ENCODE results near the gene HOXA11. TPM values are rescaled to one million over a fixed set of nuclear protein-coding genes. Genes with fewer than 3 reads are reported as not detected.

Gene HOXA11
- polyA plus RNA-seq, 1 donor from 2014 or later = not detected

DNA sequence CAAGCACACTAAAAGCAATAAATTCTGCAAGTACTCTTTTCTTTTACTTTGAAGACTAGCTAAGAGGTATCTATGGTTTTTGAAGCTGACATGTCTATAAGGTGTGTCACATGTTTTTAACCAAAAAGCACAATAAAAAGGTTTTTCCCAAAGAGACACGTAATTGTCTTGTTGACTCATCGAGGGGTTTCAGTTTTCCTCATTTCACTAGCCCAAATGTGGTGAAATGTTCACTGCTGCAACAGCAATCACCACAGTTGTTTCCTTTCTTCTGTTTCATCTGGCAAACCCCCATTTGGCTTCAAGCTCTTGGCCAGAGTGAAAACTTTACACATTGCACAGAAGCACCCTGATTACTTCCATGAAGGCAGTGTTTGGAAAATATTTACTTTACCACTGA lies 50.6 kb downstream of the HOXA11 start:
- H4K20me1 ChIP-seq (ENCODE audit: insufficient read depth) = no peaks in the 10 kb centered on the region
- TF ChIP-seq EZH2 (IDR thresholded peaks at IDR 0.05; ENCODE audit: borderline replicate concordance, insufficient read depth, low read length, poor library complexity, severe bottlenecking) (no peak), MXI1 (conservative IDR thresholded peaks at IDR 0.05; ENCODE audit: poor library complexity, severe bottlenecking) (no peak), EP300 (conservative IDR thresholded peaks at IDR 0.05; ENCODE audit: poor library complexity, severe bottlenecking) (no peak), RAD21 (conservative IDR thresholded peaks at IDR 0.05) (no peak), POLR2AphosphoS5 (IDR thresholded peaks at IDR 0.05) (no peak), SMC3 (conservative IDR thresholded peaks at IDR 0.05; ENCODE audit: poor library complexity) (no peak), TAF1 (IDR thresholded peaks at IDR 0.05; ENCODE audit: low read depth) (no peak)
- TF ChIP-seq, protein P1, sequence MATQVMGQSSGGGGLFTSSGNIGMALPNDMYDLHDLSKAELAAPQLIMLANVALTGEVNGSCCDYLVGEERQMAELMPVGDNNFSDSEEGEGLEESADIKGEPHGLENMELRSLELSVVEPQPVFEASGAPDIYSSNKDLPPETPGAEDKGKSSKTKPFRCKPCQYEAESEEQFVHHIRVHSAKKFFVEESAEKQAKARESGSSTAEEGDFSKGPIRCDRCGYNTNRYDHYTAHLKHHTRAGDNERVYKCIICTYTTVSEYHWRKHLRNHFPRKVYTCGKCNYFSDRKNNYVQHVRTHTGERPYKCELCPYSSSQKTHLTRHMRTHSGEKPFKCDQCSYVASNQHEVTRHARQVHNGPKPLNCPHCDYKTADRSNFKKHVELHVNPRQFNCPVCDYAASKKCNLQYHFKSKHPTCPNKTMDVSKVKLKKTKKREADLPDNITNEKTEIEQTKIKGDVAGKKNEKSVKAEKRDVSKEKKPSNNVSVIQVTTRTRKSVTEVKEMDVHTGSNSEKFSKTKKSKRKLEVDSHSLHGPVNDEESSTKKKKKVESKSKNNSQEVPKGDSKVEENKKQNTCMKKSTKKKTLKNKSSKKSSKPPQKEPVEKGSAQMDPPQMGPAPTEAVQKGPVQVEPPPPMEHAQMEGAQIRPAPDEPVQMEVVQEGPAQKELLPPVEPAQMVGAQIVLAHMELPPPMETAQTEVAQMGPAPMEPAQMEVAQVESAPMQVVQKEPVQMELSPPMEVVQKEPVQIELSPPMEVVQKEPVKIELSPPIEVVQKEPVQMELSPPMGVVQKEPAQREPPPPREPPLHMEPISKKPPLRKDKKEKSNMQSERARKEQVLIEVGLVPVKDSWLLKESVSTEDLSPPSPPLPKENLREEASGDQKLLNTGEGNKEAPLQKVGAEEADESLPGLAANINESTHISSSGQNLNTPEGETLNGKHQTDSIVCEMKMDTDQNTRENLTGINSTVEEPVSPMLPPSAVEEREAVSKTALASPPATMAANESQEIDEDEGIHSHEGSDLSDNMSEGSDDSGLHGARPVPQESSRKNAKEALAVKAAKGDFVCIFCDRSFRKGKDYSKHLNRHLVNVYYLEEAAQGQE (IDR thresholded peaks at IDR 0.05; ENCODE audit: borderline replicate concordance) = no peak
- TF ChIP-seq, protein P2, sequence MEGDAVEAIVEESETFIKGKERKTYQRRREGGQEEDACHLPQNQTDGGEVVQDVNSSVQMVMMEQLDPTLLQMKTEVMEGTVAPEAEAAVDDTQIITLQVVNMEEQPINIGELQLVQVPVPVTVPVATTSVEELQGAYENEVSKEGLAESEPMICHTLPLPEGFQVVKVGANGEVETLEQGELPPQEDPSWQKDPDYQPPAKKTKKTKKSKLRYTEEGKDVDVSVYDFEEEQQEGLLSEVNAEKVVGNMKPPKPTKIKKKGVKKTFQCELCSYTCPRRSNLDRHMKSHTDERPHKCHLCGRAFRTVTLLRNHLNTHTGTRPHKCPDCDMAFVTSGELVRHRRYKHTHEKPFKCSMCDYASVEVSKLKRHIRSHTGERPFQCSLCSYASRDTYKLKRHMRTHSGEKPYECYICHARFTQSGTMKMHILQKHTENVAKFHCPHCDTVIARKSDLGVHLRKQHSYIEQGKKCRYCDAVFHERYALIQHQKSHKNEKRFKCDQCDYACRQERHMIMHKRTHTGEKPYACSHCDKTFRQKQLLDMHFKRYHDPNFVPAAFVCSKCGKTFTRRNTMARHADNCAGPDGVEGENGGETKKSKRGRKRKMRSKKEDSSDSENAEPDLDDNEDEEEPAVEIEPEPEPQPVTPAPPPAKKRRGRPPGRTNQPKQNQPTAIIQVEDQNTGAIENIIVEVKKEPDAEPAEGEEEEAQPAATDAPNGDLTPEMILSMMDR (IDR thresholded peaks at IDR 0.05; ENCODE audit: poor library complexity, severe bottlenecking) = no peak
- H3F3A ChIP-seq (ENCODE audit: insufficient read depth, low read length, poor library complexity, severe bottlenecking) = no peaks in the 10 kb centered on the region
- no peak overlapping the region for H3K27ac ChIP-seq (ENCODE audit: low read length)
- H3K9me3 ChIP-seq (ENCODE audit: low read length) = peaks cover 10% of the 10 kb centered on the region
- no peaks in the 10 kb centered on the region for H3K36me3 ChIP-seq (ENCODE audit: insufficient read depth, low read length)
- H3K27me3 ChIP-seq (ENCODE audit: insufficient read depth, low read depth, low read length) = peaks cover 98% of the 10 kb centered on the region
- no peak overlapping the region for H2AFZ ChIP-seq (ENCODE audit: low read depth, low read length)
- no peaks in the 10 kb centered on the region for H3K79me2 ChIP-seq (replicated peaks; ENCODE audit: insufficient read depth, low read length)
- no peak overlapping the region for H3K4me2 ChIP-seq (ENCODE audit: low read length)
- H3K9ac ChIP-seq (ENCODE audit: low read length) = no peak overlapping the region
- H3K9me2 ChIP-seq (ENCODE audit: insufficient read depth, low read length) = no peaks in the 10 kb centered on the region
- no peak overlapping the region for H3K4me3 ChIP-seq (ENCODE audit: low read length)

DNA sequence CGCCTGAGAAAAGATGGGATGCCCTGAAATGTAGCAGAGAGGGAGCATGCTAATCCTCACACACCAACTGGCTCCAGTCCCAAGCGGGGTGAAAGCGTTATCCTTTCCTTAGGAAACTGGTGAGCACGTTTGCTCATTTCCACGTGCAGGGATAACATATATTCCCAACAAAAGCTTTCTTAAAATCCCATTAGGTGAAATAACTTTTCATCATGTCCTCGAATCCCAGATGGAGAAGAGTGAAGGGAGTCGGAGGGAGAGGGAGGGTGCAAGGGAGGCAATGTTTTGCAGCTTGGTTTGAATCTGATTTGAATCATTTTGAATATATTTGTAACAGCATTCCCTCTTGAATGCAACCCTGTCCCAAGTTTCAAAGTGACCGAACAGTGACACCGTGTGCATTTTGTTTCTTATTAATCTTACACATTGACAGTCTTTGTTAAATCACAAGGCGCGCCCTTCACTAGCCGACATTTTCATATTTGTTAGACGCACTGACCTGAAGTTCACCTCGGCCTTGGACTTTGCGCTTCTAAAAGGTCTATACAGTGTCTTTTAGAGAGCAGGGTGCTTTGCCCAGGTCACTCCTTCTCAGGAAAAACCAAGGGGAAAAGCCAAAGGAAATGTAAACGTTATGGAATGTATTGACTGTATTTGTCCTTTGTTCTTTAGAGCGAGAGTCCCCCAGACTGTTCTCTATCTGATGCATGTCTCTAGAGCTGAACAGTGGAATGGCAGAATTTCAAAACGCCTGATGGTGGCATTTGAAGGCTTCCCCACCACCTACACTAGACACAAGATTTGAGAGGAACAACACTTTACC lies 51.4 kb downstream of the HOXA11 start:
- Histone ChIP-seq H3K27ac (ENCODE audit: low read length) (no peak overlapping the region), H3K4me3 (ENCODE audit: low read length) (no peak overlapping the region), H3K9me2 (ENCODE audit: insufficient read depth, low read length) (no peaks in the 10 kb centered on the region), H2AFZ (ENCODE audit: low read depth, low read length) (no peak overlapping the region), H3K9ac (ENCODE audit: low read length) (no peak overlapping the region), H3F3A (ENCODE audit: insufficient read depth, low read length, poor library complexity, severe bottlenecking) (no peaks in the 10 kb centered on the region), H3K9me3 (ENCODE audit: low read length) (peaks cover 16% of the 10 kb centered on the region), H3K4me2 (ENCODE audit: low read length) (no peak overlapping the region), H3K36me3 (ENCODE audit: insufficient read depth, low read length) (no peaks in the 10 kb centered on the region), H3K27me3 (ENCODE audit: insufficient read depth, low read depth, low read length) (peaks cover 98% of the 10 kb centered on the region), H3K79me2 (replicated peaks; ENCODE audit: insufficient read depth, low read length) (no peaks in the 10 kb centered on the region), H4K20me1 (ENCODE audit: insufficient read depth) (no peaks in the 10 kb centered on the region)
- no peak for TF ChIP-seq EZH2 (IDR thresholded peaks at IDR 0.05; ENCODE audit: borderline replicate concordance, insufficient read depth, low read length, poor library complexity, severe bottlenecking)
- TF ChIP-seq, protein P2 (IDR thresholded peaks at IDR 0.05; ENCODE audit: poor library complexity, severe bottlenecking) = no peak
- TF ChIP-seq, protein P1 (IDR thresholded peaks at IDR 0.05; ENCODE audit: borderline replicate concordance) = no peak
- TF ChIP-seq MXI1 (conservative IDR thresholded peaks at IDR 0.05; ENCODE audit: poor library complexity, severe bottlenecking) = no peak
